Activated CD8-positive, alpha-beta memory T cell treated with anti-CD3 and anti-CD28 coated beads, Interleukin-2, amount 50 U/mL, for 1 hour (primary cell): ENCODE data around the gene FARP2.
"Not testable (repeated sequence)": the region's sequence is repeated elsewhere in the genome, so short reads cannot be mapped to it uniquely, and the experiment has no call there.

ENCODE experiments used
- DNase-seq: peaks from one replicate; pipeline ENCODE4 v3.0.0-alpha.2; 2020; ENCODE audit errors: extremely low read depth

FARP2 gene

GRCh38 chr2:241399941-241400922, 44.1 kb downstream of the FARP2 start:
- no peak for DNase-seq

DNA sequence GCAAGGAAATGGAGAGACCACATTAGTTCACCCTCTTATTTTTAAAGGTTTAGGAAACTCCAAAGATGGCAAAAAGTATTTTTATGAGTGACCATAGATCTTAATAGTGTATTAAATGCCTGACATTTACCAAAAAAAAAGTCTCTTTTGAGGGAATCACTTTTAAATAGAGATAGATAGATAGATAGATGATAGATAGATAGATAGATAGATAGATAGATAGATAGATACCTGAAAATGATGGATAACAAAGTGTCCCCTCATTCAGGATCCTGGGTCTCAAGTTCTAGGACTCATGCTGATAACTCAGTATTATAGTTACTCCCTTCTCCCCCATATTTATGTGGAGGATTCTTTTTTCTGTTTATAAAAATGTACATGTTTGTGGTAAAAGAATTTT, 52.8 kb downstream of the FARP2 start:
- no peak for DNase-seq

DNA sequence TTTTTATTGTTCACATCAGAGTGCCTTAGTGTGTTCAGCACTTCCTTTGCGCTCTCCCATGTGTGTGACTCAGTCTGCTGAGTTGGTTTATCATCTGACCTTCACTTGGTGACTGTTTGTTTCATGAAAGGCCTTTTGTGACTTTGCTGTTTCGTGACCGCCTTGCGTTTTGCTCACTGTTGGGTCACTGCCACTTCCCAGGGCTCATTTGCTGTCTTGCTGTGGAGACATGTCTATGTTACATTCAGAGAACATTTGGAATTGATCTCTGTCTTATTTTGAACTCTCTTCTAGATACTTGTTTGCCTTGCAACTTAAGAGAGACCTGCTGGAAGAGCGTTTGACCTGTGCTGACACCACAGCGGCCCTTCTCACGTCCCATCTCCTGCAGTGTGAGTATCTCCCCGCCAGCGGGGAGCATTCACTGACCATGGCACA, 54.7 kb downstream of the FARP2 start:
- DNase-seq = no peak

- no peak for DNase-seq
These were observed 56.1 kb downstream of the FARP2 start for GRCh38 chr2:241412144-241412543.

DNA sequence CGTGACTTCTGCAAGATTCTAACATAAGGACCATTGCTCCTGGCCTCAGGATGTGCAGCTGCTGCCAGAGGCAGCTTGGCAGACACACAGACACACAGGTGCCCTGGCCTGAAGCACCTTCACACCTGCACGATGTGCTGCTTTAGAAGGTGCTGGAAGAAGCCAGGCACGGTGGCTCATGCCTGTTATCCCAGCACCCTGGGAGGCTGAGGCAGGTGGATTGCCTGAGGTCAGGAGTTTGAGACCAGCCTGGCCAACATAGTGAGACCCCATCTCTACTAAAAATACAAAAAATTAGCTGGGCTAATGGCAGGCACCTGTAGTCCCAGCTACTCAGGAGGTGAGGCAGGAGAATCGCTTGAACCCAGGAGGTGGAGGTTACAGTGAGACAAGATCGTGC, 57.4 kb downstream of the FARP2 start:
- DNase-seq = not testable (repeated sequence)

GRCh38 chr2:241413929-241414580, 58.0 kb downstream of the FARP2 start:
- DNase-seq = no peak

DNA sequence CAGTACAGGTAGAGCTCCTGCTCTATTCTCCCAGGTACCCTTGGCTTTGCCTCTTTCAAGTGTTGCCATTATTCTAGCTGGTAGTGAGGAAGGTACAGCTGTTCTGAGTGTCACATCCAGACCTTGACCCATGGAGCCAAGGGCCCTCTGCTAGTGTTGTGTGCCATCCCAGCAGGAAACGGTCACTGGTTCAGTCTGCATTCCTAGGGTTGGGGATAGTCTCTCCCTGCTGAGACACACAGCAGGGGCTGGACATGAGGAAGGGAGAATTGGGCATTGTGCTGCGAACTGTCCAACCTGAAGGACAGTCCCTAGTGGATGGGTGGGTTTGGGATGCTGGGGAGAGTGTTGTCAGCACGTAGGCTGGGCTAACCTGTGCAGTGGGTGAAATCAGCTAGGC, 59.1 kb downstream of the FARP2 start:
- no peak for DNase-seq

- DNase-seq = no peak
These were observed 61.5 kb downstream of the FARP2 start for GRCh38 chr2:241417626-241418025.

GRCh38 chr2:241421330-241421729, 65.2 kb downstream of the FARP2 start:
- DNase-seq = no peak

- not testable (repeated sequence) for DNase-seq
These were observed 65.9 kb downstream of the FARP2 start for GRCh38 chr2:241421942-241422341.

DNA sequence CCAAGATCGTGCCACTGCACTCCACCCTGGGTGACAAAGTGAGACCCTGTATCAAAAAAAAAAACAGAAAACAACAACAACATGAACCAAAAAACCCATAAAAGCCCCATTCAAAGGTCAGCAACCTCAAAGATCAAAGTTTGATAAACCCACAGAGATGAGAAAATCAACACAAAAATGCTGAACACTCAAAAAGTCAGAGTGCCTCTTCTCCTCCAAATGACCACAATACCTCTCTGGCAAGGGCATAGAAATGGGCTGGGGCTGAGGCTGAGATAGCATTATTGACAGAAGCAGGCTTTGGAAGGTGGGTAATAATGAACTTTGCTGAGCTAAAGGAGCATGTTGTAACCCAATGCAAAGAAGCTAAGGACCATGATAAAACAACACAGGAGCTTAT, 66.3 kb downstream of the FARP2 start:
- DNase-seq = no peak

DNA sequence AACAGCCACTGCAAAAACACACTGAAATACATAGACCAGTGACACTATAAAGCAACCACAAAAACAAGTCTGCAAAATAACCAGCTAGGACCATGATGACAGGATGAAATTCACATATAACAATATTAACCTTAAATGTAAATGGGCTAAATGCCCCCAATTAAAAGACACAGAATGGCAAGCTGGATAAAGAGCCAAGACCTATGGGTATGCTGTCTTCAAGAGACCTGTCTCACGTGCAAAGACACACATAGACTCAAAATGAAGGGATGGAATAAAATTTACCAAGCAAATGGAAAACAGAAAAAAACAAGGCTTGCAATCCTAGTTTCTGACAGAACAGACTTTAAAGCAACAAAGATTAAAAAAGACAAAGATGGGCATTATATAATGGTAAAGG, 67.4 kb downstream of the FARP2 start:
- DNase-seq = not testable (repeated sequence)

DNA sequence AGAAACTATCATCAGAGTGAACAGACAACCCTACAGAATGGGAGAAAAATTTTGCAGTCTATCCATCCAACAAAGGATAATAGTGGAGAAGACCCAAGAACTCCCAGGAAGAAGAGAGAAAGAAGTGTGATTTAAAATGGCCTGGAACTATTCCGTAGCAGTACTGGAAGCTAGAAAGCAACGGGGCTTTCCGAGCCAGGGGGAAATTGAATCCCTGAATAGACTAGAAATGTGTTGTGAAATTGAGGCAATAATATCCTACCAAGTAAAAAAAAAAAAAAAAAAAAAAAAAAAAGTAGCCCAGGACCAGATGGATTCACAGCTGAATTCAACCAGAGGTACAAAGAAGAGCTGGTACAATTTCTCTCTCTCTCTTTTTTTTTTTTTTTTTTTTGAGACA, 69.3 kb downstream of the FARP2 start:
- no peak for DNase-seq

DNA sequence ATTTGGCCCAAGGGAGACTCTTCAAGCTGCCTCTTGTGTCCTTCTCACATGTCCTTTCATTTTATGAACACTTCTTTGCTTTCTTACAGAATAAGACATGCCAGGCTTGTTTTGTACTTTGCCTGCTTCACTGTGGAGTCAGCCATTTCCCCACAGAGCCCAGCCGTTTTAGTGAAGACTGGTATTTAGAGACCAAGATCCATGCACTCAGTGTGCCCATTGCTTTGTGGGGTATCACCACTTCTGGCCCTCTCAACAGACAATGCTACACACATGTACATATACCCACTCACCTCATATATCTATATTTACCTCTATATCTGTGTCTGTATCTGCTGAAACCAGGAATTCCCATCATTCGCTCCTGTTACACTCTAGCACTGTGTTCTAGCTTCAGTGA, 74.1 kb downstream of the FARP2 start:
- no peak for DNase-seq

DNA sequence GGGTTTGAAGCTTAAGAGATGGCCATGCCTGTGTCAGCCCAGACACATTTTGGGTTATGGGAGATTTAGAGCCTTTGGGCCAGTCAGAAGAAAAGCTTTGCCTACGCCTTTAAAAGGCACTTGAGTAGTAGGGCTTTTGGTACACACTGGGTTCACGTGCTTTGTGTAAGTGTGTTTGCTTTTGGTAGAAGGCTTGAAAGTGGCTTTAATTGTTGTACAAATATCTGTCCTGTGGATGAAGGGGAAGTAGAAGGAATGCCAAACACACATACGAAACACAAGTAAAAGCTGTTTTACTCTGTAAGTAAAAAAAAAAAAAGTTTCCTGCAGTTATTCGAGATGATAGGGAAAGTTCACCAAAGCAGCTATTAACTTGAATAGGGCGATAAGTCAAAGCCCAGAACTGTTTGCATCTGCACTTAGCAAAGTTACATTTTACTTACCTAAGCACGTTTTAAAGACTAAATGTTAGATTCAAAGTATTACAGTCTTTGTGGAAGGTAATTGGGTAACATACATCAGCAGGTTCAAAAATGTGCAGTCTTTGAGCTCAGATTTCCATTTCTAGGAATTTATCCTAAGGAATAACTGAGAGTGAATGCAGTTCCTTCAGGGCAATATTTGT, 76.9 kb downstream of the FARP2 start:
- DNase-seq = no peak

GRCh38 chr2:241437179-241437578, 81.1 kb downstream of the FARP2 start:
- DNase-seq = no peak

GRCh38 chr2:241441492-241441891, 85.4 kb downstream of the FARP2 start:
- DNase-seq = no peak

- peak; percentile 86 for DNase-seq
These were observed 87.6 kb downstream of the FARP2 start for GRCh38 chr2:241443486-241444223.

GRCh38 chr2:241445426-241445825, 89.3 kb downstream of the FARP2 start:
- no peak for DNase-seq

DNA sequence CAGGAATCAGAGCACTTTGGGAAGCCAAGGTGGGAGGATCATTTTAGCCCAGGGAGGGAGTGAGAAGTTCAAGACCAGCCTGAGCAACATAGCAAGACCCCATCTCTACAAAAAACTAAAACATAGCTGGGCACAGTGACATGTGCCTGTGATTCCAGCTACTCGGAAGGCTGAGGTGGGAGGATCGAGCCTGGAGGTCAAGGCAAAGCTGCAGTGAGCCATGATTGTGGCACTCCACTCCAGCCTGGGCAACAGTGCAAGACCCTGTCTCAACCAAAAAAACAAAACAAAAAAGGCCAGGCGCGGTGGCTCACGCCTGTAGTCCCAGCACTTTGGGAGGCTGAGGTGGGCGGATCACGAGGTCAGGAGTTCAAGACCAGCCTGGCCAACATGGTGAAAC, 94.0 kb downstream of the FARP2 start:
- DNase-seq = not testable (repeated sequence)

- no peak for DNase-seq
These were observed 95.9 kb downstream of the FARP2 start for GRCh38 chr2:241451840-241452506.
